ENCODE results near the gene HOXC9. TPM values are rescaled to one million over a fixed set of nuclear protein-coding genes. Genes with fewer than 3 reads are reported as not detected.

Gene HOXC9
- polyA plus RNA-seq, 3 donors from 2014 or later = not detected

DNA sequence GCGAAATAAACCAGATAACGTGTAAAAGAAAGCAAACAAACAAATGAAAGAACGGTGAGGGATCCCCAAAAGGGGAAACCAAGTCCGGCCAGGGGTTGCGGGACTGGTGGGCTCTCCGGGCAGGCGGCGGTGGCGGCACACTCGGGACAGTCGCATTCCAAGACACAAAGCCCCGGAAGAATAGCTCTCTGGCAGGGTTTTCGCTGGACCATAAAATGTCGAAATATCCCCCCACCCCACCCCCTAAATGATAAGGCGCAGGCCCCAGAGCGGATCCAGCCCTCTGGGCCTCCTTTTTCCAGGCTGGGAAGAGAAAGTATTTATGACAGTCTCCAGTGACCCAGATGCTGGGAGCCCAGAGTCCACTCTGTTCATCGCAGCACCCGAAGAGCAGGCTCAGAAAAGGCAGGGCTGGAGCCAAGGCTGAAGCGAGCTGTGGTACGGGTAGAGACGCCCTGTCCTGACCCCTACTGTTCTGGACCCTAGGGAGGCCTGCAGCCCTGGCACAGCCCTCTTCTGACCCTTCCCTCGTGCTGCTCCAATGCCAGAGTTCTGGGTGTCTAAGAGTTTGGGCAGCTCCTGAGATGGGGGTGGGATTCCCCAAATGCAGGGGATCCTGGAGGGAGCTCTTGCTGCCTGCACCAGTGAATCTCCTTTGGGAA lies 6.7 kb downstream of the HOXC9 start:
- Mint-ChIP-seq H3K9me3 (peaks cover 0 to 6% (median 0%) of the 10 kb centered on the region in 6 donors), H3K36me3 (no peaks in the 10 kb centered on the region), H3K27me3 (ENCODE audit: low read depth in 3 of 3) (peaks cover 53 to 78% (median 77%) of the 10 kb centered on the region in 3 donors), H3K27ac (peak overlapping the region in 1 of 6 donors; percentile 45), H3K4me1 (peaks cover 14 to 33% of the 10 kb centered on the region in 2 donors), H3K4me3 (peak overlapping the region; percentile 76 to 86 (median 84))
- DNase-seq = no peak

GRCh38 chr12:54007538-54008259 lies 7.7 kb downstream of the HOXC9 start:
- H3K9me3 Mint-ChIP-seq = peaks cover 0 to 6% (median 0%) of the 10 kb centered on the region in 6 donors
- peaks cover 44 to 74% (median 70%) of the 10 kb centered on the region in 3 donors for H3K27me3 Mint-ChIP-seq (ENCODE audit: low read depth in 3 of 3)

DNA sequence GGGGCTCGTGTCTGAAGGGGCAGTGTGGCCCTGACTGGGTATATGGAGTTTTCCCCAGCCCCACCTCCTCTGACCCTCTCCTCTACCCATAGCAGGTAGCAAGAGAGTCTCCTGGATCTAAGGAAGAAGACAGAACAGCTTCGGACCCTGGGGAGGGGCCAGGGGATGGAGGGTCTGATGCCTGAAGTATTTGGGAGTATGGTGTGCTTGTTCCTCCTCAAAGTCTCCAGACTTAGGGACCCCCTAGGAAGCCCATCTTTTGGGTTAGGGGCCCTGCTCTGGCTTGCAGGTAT lies 8.2 kb downstream of the HOXC9 start:
- H3K9me3 Mint-ChIP-seq = peaks cover 0 to 6% (median 0%) of the 10 kb centered on the region in 6 donors
- peaks cover 14 to 34% of the 10 kb centered on the region in 2 donors for H3K4me1 Mint-ChIP-seq
- peak overlapping the region in 3 of 5 donors; percentile 37 to 40 (median 38) for H3K4me3 Mint-ChIP-seq
- no peaks in the 10 kb centered on the region for H3K36me3 Mint-ChIP-seq
- no peak overlapping the region for H3K27ac Mint-ChIP-seq
- peaks cover 46 to 74% (median 72%) of the 10 kb centered on the region in 3 donors for H3K27me3 Mint-ChIP-seq (ENCODE audit: low read depth in 3 of 3)
- DNase-seq = no peak

More at GRCh38 chr12:54007538-54008259, 7.7 kb downstream of the HOXC9 start:
- H3K4me1 Mint-ChIP-seq = peaks cover 14 to 34% of the 10 kb centered on the region in 2 donors
- no peak for DNase-seq
- no peak overlapping the region for H3K27ac Mint-ChIP-seq
- peak overlapping the region in 2 of 5 donors; percentile 2 to 57 for H3K4me3 Mint-ChIP-seq
- no peaks in the 10 kb centered on the region for H3K36me3 Mint-ChIP-seq

DNA sequence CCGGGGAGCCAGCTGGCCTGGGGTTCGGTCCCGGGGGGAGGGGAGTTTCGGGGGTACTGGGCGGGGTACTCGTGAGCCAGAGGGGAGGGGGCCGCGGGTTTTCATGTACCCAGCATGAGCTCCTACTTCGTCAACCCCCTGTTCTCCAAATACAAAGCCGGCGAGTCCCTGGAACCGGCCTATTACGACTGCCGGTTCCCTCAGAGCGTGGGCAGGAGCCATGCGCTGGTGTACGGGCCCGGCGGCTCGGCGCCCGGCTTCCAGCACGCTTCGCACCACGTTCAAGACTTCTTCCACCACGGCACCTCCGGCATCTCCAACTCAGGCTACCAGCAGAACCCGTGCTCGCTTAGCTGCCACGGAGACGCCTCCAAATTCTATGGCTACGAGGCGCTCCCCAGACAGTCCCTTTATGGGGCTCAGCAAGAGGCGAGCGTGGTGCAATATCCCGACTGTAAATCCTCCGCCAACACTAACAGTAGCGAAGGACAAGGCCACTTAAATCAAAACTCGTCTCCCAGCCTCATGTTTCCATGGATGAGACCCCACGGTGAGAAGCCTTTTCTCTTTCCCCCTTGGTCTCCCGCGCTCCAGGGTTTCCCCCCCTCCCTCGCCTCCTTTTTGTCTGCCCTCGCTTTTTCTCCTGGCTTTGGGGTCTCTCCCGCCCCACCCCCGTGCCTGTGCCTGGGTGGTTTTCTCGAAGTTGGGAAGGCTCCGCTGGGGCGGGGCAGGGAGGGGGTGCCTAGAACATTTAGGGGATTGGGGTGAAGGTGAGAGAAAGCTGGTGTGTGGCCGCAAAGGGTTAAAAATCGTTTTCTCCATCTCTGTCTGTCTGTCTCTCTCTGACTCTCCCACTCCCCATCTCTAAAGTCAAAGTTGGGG lies 9.5 kb downstream of the HOXC9 start:
- Mint-ChIP-seq H3K27me3 (ENCODE audit: low read depth in 3 of 3) (peaks cover 44 to 73% (median 72%) of the 10 kb centered on the region in 3 donors), H3K27ac (peak overlapping the region in 1 of 6 donors; percentile 48), H3K36me3 (no peaks in the 10 kb centered on the region), H3K9me3 (peaks cover 0 to 2% (median 0%) of the 10 kb centered on the region in 6 donors), H3K4me1 (peaks cover 14 to 34% of the 10 kb centered on the region in 2 donors), H3K4me3 (peak overlapping the region; percentile 55 to 65 (median 61))
- peak in 1 of 3 donors; percentile 27 for DNase-seq

DNA sequence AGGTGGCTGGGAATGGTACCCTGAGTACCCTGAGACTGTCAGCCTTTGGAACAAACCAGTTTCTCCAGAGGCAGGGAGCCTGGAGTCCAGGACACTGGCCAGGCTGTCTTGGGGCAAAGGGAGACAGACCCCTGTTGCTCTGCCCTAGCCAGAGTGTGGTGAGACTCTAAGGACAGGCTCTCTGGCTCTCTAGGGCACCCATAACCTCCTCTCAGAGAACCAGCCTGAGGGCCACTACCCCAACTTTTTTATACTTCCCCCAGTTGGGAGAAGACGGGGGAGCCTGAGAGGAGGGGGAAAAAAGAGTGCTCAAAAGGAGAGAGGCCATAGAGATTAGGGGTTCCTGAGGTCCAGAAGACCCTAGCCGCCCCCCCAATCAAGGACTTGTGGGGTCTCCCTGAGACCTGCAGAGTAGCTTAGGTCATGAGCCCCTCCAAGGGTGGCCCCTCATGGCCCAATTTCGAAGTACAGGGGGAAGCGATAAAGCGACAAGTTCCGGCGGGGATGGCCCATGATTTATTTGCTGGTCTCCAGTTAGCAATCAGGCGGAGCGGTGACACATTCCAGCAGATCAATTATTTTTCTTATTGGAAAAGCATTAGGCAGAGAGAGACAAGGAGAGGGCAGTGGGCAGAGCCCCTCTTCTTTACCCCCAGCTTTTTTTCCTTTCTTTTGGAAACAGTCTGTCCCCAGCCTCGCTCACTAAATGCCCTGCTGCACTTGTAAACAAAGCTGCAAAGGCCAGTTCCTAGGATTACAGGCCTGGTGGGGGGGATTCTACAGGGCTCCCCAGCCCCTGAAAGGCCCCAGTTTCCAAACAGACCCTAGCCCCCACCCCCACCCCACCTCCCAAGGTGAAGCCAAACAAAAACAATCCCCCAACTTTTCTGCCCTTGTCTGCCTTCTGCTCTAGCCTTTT lies 10.4 kb downstream of the HOXC9 start:
- peak overlapping the region in 2 of 5 donors; percentile 29 to 46 for H3K4me3 Mint-ChIP-seq
- H3K27ac Mint-ChIP-seq = no peak overlapping the region
- peaks cover 50 to 80% (median 73%) of the 10 kb centered on the region in 3 donors for H3K27me3 Mint-ChIP-seq (ENCODE audit: low read depth in 3 of 3)
- no peak for DNase-seq
- H3K36me3 Mint-ChIP-seq = no peaks in the 10 kb centered on the region
- H3K4me1 Mint-ChIP-seq = peaks cover 19 to 33% of the 10 kb centered on the region in 2 donors
- H3K9me3 Mint-ChIP-seq = peaks cover 0 to 3% (median 0%) of the 10 kb centered on the region in 6 donors

DNA sequence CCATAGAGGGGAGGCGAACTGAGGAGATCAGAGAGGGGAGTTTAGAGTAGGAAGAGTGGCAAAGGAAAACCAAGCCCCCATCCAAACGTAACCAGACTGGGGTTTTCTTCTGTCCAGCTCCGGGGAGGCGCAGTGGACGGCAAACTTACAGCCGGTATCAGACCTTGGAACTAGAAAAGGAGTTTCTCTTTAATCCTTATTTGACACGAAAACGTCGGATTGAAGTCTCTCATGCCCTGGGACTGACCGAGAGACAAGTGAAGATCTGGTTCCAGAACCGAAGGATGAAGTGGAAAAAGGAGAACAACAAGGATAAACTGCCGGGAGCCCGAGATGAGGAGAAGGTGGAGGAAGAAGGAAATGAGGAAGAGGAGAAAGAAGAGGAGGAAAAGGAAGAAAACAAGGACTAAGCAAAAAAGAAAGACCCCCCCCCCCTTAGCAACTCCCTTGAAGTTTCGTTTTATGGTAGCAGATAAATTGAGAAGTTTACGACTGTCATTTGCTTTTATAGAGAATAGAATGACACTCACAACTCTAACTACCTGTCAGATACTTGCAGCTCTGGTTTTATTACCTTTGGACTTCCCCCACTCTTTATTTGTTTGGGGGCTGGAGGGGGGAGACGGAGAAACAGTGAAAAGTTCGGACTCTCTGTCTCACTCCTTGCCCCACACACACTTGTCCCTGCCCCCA lies 11.2 kb downstream of the HOXC9 start:
- Mint-ChIP-seq H3K36me3 (no peaks in the 10 kb centered on the region), H3K4me1 (peaks cover 18 to 25% of the 10 kb centered on the region in 2 donors), H3K4me3 (peak overlapping the region in 2 of 5 donors; percentile 27 to 46), H3K27me3 (ENCODE audit: low read depth in 3 of 3) (peaks cover 48 to 80% (median 75%) of the 10 kb centered on the region in 3 donors), H3K9me3 (peaks cover 0 to 3% (median 0%) of the 10 kb centered on the region in 6 donors), H3K27ac (no peak overlapping the region)
- DNase-seq = no peak

- H3K27ac Mint-ChIP-seq = no peak overlapping the region
- peaks cover 15 to 20% of the 10 kb centered on the region in 2 donors for H3K4me1 Mint-ChIP-seq
- no peaks in the 10 kb centered on the region for H3K36me3 Mint-ChIP-seq
- H3K27me3 Mint-ChIP-seq (ENCODE audit: low read depth in 3 of 3) = peaks cover 46 to 77% (median 76%) of the 10 kb centered on the region in 3 donors
- H3K4me3 Mint-ChIP-seq = peak overlapping the region in 1 of 5 donors; percentile 18
- H3K9me3 Mint-ChIP-seq = peaks cover 0 to 3% (median 0%) of the 10 kb centered on the region in 6 donors
- DNase-seq = no peak
Observed at GRCh38 chr12:54011665-54012532, 11.9 kb downstream of the HOXC9 start.

GRCh38 chr12:54012631-54013409 lies 12.9 kb downstream of the HOXC9 start:
- H3K36me3 Mint-ChIP-seq = no peaks in the 10 kb centered on the region
- no peak overlapping the region for H3K4me3 Mint-ChIP-seq
- H3K4me1 Mint-ChIP-seq = peaks cover 22 to 29% of the 10 kb centered on the region in 2 donors
- no peak for DNase-seq
- H3K27me3 Mint-ChIP-seq (ENCODE audit: low read depth in 3 of 3) = peaks cover 44 to 75% (median 75%) of the 10 kb centered on the region in 3 donors
- peaks cover 0 to 3% (median 0%) of the 10 kb centered on the region in 6 donors for H3K9me3 Mint-ChIP-seq
- H3K27ac Mint-ChIP-seq = peak overlapping the region in 1 of 6 donors; percentile 59

DNA sequence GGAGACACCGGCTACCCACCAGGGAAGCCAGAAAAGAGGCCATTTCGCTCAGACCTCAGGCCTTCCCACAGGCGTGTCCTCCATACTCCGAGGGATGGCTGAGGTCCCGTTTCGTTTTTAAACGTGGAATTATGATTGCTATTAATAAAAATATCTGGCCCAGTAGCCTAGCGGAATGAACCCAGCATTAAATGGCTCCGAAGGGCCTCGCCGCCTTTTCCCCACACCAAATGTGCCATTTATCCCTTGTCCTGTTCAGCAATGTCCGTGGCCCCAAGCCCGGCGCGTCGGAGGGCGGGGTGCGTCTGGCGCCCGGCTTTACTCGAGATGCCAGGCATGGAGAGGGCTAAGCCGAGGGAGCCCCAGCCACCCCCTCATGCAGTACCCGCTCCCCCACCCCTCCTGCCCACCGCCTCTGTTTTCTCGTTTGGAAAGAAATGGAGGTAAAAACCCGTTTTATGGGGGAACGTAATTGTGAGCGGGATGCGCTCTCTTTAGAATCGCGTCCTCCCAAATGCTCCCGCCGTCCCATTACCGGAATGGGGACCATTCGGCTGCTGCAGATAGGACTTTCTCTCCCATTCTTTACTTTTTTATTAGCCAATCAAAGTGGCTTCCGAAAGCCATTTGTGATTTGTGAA lies 14.5 kb downstream of the HOXC9 start:
- DNase-seq = no peak
- Mint-ChIP-seq H3K4me3 (peak overlapping the region in 1 of 5 donors; percentile 7), H3K27me3 (ENCODE audit: low read depth in 3 of 3) (peaks cover 39 to 64% (median 63%) of the 10 kb centered on the region in 3 donors), H3K9me3 (peaks cover 0 to 2% (median 0%) of the 10 kb centered on the region in 6 donors), H3K36me3 (no peaks in the 10 kb centered on the region), H3K4me1 (peaks cover 24 to 34% of the 10 kb centered on the region in 2 donors), H3K27ac (peak overlapping the region in 1 of 6 donors; percentile 20)

DNA sequence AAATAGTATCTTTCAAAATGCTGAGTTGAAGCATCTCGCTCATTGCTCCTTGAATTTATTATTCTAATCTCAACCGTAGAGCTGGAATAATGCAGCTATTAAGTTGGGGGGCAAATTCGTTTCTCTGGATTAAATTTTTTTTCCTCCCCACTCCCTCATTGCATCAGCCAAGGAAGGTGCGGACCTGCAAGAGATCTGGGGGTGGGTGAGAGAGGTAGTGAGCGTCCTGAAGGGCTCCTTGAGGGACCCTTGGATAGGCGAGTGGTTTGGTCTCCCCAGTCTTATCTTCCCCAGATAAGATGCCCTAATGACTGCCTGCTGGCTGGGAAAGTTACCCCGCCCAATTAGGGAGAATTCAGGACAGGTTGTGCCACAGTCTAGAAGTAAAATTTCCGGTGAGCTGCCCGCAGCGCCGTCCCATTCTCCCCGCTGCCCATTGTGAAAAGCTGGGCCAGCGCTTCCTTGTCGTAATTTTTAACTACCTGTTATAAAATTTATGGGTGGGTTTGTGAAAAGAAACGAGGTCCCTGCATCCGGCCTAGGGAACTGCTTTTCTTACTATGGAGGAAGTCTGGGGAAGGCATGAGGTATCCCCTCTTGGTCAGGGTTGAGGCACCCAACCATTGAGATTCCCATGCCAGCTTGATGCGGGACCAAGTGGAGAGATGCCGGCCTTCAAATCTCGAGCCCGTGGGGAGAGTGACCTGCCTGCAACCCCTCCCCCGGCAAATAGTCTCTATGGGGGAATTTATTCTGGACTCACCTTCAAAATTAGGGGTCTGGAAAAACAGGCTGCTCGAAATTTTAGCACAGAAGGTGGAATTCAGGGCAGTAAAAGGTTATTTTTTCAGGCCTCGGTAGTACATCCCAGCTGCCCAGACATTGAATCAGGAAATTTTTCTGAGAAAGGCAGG lies 15.3 kb downstream of the HOXC9 start:
- peak overlapping the region in 2 of 5 donors; percentile 12 to 35 for H3K4me3 Mint-ChIP-seq
- DNase-seq = no peak
- H3K36me3 Mint-ChIP-seq = no peaks in the 10 kb centered on the region
- H3K9me3 Mint-ChIP-seq = peaks cover 0 to 2% (median 0%) of the 10 kb centered on the region in 6 donors
- peaks cover 24 to 37% of the 10 kb centered on the region in 2 donors for H3K4me1 Mint-ChIP-seq
- peak overlapping the region in 1 of 6 donors; percentile 20 for H3K27ac Mint-ChIP-seq
- H3K27me3 Mint-ChIP-seq (ENCODE audit: low read depth in 3 of 3) = peaks cover 35 to 64% (median 60%) of the 10 kb centered on the region in 3 donors

Data from immature natural killer cell (primary cell).